MM.1S (cell line): ENCODE results near the gene PDZRN4.

ENCODE experiments used
- DNase-seq: peaks from one replicate; pipeline ENCODE4 v3.0.0-alpha.2; 2015
- H2AFZ ChIP-seq: fragments of 300-600 bp; sonication (generic); 2 replicates; pipeline ENCODE4 v1.6.0; 2016; ENCODE audit warnings: antibody characterized with exemption, low read length
- H3F3A ChIP-seq: fragments of 300-600 bp; sonication (generic); 2 replicates; pipeline ENCODE4 v1.6.1; 2016; ENCODE audit warnings: mild to moderate bottlenecking, antibody characterized with exemption, low read length, moderate library complexity, mixed read lengths; ENCODE audit not compliant: insufficient read depth
- H3K27ac ChIP-seq: fragments of 300-600 bp; sonication (generic); 2 replicates; pipeline ENCODE4 v1.5.1; 2016; ENCODE audit warnings: mild to moderate bottlenecking, low read length
- H3K27me3 ChIP-seq: fragments of 300-600 bp; sonication (generic); replicated peaks from 2 replicates; pipeline ENCODE4 v1.6.0; 2016; ENCODE audit warnings: low read length; ENCODE audit not compliant: insufficient read depth
- H3K36me3 ChIP-seq: fragments of 300-600 bp; sonication (generic); replicated peaks from 2 replicates; pipeline ENCODE4 v1.6.1; 2016; ENCODE audit warnings: mild to moderate bottlenecking, low read length, mixed read lengths; ENCODE audit not compliant: insufficient read depth
- H3K4me1 ChIP-seq: fragments of 300-600 bp; sonication (generic); 2 replicates; pipeline ENCODE4 v1.6.1; 2016; ENCODE audit warnings: low read length, mixed read lengths
- H3K4me2 ChIP-seq: fragments of 300-600 bp; sonication (generic); 2 replicates; pipeline ENCODE4 v1.6.0; 2016; ENCODE audit warnings: low read depth, low read length
- H3K4me3 ChIP-seq: fragments of 300-600 bp; sonication (generic); 2 replicates; pipeline ENCODE4 v1.5.1; 2016; ENCODE audit warnings: low read length, mixed read lengths
- H3K79me2 ChIP-seq: fragments of 300-600 bp; sonication (generic); 2 replicates; pipeline ENCODE4 v1.6.1; 2016; ENCODE audit warnings: mixed run types, low read length, mixed read lengths
- H3K9ac ChIP-seq: fragments of 300-600 bp; sonication (generic); 2 replicates; pipeline ENCODE4 v1.6.1; 2016; ENCODE audit warnings: low read length, mixed read lengths
- H3K9me2 ChIP-seq: fragments of 300-600 bp; sonication (generic); replicated peaks from 2 replicates; pipeline ENCODE4 v1.6.1; 2016; ENCODE audit warnings: mild to moderate bottlenecking, low read length, mixed read lengths; ENCODE audit not compliant: insufficient read depth
- H3K9me3 ChIP-seq: fragments of 300-600 bp; sonication (generic); replicated peaks from 2 replicates; pipeline ENCODE4 v1.6.1; 2016; ENCODE audit warnings: mild to moderate bottlenecking, low read length, mixed read lengths; ENCODE audit not compliant: insufficient read depth
- H4K20me1 ChIP-seq: fragments of 300-600 bp; sonication (generic); 2 replicates; pipeline ENCODE4 v1.6.1; 2016; ENCODE audit warnings: mild to moderate bottlenecking, low read length, moderate library complexity, mixed read lengths; ENCODE audit not compliant: insufficient read depth
- CTCF ChIP-seq: fragments of 300-600 bp; sonication (generic); IDR thresholded peaks from 2 replicates; pipeline ENCODE4 v1.5.1; 2016; ENCODE audit warnings: antibody characterized with exemption, low read length, mixed read lengths
- EZH2 ChIP-seq: fragments of 300-600 bp; sonication (generic); optimal IDR thresholded peaks from 2 replicates; pipeline ENCODE3; 2017; ENCODE audit warnings: low read depth, mild to moderate bottlenecking, antibody characterized with exemption, low read length, mixed read lengths
- EZH2phosphoT487 ChIP-seq: fragments of 300-600 bp; sonication (generic); IDR thresholded peaks from 2 replicates; pipeline ENCODE4 v1.6.1; 2018; ENCODE audit warnings: antibody characterized with exemption, low read length

PDZRN4 gene

GRCh38 chr12:41442896-41443295 lies 254.8 kb downstream of the PDZRN4 start:
- Histone ChIP-seq H3K9me3 (no peaks in the 10 kb centered on the region), H3K4me2 (no peak overlapping the region), H3K9me2 (no peaks in the 10 kb centered on the region), H3K27me3 (no peaks in the 10 kb centered on the region), H3K9ac (no peak overlapping the region), H3K4me1 (peaks cover 33% of the 10 kb centered on the region), H3K4me3 (no peak overlapping the region), H4K20me1 (no peaks in the 10 kb centered on the region), H3K36me3 (no peaks in the 10 kb centered on the region), H3K27ac (no peak overlapping the region), H2AFZ (no peak overlapping the region), H3F3A (peaks cover 24% of the 10 kb centered on the region), H3K79me2 (no peaks in the 10 kb centered on the region)
- TF ChIP-seq CTCF (no peak), EZH2phosphoT487 (no peak), EZH2 (no peak)
- no peak for DNase-seq

GRCh38 chr12:41443690-41444089 lies 255.6 kb downstream of the PDZRN4 start:
- no peak overlapping the region for H3K27ac ChIP-seq
- H3F3A ChIP-seq, result peaks cover 19% of the 10 kb centered on the region; the same call in 1 of the 2 replicates
- H3K9me3 ChIP-seq, result no peaks in the 10 kb centered on the region
- no peak for TF ChIP-seq CTCF
- TF ChIP-seq EZH2, result no peak
- no peak overlapping the region for H3K4me3 ChIP-seq
- peaks cover 25% of the 10 kb centered on the region for H3K4me1 ChIP-seq
- no peak overlapping the region for H3K9ac ChIP-seq
- no peaks in the 10 kb centered on the region for H3K79me2 ChIP-seq
- no peaks in the 10 kb centered on the region for H3K27me3 ChIP-seq
- H3K36me3 ChIP-seq, result no peaks in the 10 kb centered on the region
- no peaks in the 10 kb centered on the region for H4K20me1 ChIP-seq
- H3K4me2 ChIP-seq, result no peak overlapping the region
- DNase-seq, result no peak
- H2AFZ ChIP-seq, result no peak overlapping the region
- no peaks in the 10 kb centered on the region for H3K9me2 ChIP-seq

GRCh38 chr12:41452838-41453407 lies 264.8 kb downstream of the PDZRN4 start:
- Histone ChIP-seq H3K9ac (no peak overlapping the region), H3K36me3 (no peaks in the 10 kb centered on the region), H2AFZ (no peak overlapping the region), H3K27ac (no peak overlapping the region), H3K4me3 (no peak overlapping the region), H3K9me2 (no peaks in the 10 kb centered on the region), H3K4me2 (no peak overlapping the region), H3K4me1 (no peaks in the 10 kb centered on the region), H3F3A (no peaks in the 10 kb centered on the region), H3K79me2 (no peaks in the 10 kb centered on the region), H3K9me3 (no peaks in the 10 kb centered on the region), H3K27me3 (no peaks in the 10 kb centered on the region), H4K20me1 (no peaks in the 10 kb centered on the region)
- no peak for DNase-seq
- TF ChIP-seq EZH2, result no peak
- no peak for TF ChIP-seq CTCF
- TF ChIP-seq EZH2phosphoT487, result no peak
